SIG-M5 treated with dmso at 0.1 percent for 504 hours (cell line): ENCODE results near the gene TBL1XR1.

Source experiments
- DNase-seq: peaks from one replicate; lab custom pipeline; 2025; ENCODE audit not compliant: unreplicated experiment; lab: John Stamatoyannopoulos, UW

TBL1XR1 gene

GRCh38 chr3:177110895-177111294 lies 86.4 kb downstream of the TBL1XR1 start:
- DNase-seq: no peak

- DNase-seq: no peak
Observed at GRCh38 chr3:177110386-177110785, 86.9 kb downstream of the TBL1XR1 start.

DNA sequence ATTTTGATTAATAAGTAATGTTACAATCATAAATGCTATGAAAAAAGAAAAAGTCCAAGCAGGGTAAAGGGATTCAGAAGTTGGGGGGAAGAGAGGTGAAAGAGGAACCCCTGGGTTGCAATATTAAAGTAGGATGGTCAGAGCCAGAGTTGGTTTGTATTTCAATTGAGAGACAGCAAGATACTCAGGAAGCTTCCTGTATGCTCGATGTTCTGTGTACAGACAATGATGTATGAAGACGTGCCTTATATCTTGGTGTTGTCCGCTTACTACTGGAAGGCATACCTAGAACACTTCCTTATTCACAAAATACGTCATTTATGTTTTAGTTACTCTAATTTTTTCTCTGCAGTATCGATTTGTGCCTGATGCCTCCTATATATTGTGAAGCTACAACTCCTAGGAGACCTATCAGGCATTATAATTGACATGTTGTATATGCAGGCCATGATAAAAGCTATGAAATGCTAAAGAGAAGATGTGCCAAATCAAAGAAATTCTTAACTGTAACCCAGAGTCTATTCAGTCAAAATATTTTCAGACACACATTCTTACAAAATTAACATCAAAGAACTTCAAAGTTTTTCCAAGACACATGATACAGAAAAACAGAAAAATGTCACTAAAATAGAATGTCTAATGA lies 87.5 kb downstream of the TBL1XR1 start:
- DNase-seq: no peak

DNA sequence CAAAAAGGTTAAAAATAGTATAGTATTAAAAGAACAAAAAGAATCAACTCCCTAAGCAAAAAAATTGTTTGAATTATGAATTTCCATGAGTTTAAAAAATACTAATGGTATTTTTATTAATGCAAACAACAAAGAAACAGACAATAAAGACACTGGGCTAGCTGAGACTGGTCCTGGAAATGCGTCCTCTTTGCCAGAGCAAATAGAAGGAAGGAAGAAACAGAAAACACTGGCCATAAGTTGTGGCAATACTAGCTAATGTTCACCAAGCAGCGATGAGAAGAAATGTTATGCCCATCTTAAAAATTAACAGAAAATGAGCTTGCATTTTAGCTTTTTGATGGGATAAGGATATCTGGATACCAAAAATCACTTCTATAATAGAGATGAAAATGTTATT lies 88.6 kb downstream of the TBL1XR1 start:
- DNase-seq: no peak

DNA sequence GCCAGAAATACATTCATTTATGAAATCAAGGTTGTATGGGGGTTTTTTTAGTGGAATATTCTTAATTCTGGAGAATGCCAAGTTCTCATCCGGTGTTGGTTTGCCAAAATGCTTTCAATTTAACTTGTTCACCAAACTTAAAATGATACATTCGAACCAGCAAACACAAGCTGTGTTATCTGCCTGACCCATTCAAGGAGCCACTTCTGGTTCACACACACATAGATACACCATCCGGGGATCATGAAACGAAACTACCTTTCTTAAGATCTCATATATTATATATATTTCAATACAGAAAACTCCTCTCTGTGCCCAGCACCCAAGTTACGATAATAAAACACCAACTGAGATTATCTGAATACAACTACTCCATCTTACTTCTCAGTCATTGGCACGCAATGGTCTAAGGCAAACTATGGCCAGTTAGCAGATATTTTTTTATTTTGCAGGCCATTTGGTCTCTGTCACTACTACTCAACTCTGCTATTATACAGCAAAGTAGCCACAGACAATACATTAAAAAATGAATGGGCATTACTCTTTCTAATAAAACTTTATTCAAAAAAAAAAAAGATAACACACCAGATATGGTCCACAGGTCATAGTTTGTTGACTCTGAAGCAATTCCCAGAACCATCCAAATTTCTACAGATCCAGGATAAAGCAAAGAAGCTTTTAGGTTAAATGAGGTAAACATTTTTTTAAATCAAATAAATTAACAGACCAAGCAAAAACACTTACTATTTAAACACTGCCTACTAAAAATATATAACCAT lies 89.6 kb downstream of the TBL1XR1 start:
- no peak for DNase-seq

DNA sequence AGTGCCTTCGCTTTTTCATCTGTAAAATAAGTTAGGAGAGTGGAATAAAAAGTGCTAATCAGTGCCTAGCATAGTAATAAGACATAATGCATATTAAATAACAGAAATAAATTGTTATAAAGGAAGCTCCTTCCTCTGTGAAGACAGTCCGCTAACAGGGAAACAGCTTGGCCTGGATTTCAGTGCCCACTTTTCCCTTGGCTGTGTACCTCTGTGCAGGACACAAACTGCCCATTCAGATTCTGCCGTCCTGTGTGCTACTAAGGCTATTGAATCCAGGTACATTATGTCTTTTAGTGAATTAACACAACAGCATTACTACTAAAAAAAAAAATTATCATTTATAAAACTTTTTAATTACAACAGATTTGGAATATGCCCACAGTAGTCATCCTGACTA lies 90.7 kb downstream of the TBL1XR1 start:
- DNase-seq: no peak

- DNase-seq: no peak
Observed at GRCh38 chr3:177106184-177106583, 91.1 kb downstream of the TBL1XR1 start.

DNA sequence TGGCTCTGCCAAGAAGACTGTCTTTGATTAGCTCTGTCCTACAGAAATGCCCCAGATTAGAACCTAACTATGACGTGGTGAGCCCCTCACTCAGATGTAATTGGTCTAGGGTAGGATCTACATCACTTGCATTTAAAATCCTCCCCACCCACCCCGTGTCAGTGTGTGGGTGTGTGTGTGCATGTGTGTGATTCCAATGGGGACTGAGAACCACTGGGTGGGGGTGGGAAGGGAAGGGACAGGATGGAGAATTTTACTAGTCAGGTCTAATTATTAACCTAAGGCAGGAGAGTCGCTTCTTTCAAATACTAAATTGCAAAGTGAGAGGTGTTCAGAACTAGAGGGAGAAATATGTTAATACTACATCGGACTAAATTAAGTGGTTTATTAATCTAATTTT lies 91.7 kb downstream of the TBL1XR1 start:
- no peak for DNase-seq

DNA sequence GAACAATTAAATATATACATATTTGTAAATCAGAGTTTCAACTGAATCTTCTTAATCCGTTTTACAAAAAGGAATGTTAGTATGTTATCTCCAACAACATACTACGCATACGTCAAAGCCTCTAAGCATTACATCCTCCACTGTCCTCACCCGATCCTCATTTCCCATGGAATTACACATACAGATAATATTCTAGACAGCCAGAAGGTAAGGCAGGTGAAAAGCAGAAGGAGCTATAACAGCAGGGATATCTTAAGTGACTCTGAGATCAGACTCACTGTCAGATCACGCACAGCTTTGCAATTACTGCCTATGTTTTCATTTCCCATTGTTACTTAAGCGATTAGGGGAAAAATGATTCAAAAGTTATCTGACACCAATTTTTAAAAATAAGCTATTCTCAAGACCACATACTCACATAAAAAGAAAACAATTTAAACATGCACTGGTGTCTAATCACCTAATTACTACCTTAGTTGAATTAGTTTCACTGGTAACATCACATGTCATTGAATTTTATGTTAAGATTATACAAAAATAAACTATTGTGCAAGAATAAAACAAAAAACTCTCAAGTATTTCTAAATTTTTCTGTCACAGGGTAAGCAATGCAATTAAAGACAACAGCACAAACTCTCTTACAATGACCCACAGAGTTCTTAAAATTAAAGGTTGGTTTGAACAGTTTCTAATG lies 92.8 kb downstream of the TBL1XR1 start:
- DNase-seq: no peak

DNA sequence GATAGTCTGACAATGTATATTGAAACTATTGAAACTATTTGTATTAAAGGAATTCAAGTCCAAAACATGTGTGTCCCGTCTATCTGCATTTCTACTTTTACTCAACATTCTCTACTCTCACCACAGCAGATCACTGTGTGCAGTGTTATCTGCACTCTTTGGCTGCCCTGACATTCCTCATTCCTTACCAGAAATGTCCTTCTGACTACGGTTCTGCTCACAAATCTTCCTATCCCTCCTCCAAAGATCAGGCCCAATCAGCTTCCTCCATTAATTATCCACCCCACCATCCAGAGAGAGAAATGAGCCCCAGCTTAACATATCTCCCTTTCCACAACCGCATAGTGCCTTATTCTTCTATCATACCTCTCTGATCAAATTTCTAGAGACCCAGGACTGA lies 94.7 kb downstream of the TBL1XR1 start:
- no peak for DNase-seq

GRCh38 chr3:177098551-177098950 lies 98.7 kb downstream of the TBL1XR1 start:
- DNase-seq: no peak

GRCh38 chr3:177096615-177097014 lies 100.7 kb downstream of the TBL1XR1 start:
- DNase-seq: no peak

DNA sequence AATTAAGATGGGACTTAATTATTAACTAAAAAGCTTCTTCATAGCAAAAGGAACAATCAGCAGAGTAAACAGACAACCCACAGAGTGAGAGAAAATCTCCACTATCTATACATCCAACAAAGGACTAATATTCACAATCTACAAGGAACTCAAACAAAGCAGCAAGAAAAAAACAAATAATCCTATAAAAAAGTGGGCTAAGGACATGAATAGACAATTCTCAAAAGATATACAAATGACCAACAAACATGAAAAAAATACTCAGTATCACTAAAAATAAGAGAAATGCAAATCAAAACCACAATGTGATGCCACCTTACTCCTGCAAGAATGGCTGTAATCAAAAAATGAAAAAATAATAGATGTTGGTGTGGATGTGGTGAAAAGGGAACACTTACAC lies 103.3 kb downstream of the TBL1XR1 start:
- no peak for DNase-seq

GRCh38 chr3:177089901-177090300 lies 107.4 kb downstream of the TBL1XR1 start:
- DNase-seq: no peak

DNA sequence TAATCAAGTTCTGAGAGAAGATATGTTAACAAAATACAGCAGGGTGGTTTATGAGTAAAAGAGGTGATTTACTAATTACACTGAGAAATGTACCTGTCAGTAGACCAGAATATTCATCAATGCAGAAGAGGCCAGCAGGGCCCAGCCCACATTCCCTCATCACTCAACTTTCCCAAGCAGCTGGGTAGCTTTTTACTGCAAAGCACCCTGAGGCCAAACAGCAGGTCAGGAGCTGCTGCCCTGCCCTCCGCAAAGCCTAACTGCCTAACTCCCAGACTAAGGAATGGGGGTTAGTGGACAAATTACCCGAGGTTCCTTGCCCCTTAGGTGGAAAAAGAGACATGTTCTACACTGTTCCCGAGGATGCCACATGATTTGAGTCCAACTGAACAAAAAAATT lies 108.2 kb downstream of the TBL1XR1 start:
- DNase-seq: no peak

- DNase-seq: peak; percentile 20
Observed at GRCh38 chr3:177085794-177086193, 111.5 kb downstream of the TBL1XR1 start.

DNA sequence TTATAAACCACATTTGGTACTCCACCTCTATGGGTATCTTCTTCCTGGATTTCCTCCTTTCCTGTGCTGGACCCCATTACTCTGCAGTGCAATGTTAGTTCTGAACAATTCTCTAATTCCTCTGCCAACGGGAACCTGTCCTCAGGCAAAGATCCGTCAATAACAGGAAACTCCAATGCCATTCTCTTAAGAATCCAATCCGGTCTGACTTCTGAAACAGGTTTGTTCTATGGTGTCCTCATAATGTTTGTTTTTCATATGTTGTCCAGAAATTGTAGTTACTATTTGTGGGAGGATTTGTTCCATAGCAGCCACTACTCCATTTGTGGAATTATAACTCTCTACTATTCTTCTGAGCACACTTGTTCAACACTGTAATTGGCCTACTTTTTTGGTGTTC lies 112.7 kb downstream of the TBL1XR1 start:
- no peak for DNase-seq

DNA sequence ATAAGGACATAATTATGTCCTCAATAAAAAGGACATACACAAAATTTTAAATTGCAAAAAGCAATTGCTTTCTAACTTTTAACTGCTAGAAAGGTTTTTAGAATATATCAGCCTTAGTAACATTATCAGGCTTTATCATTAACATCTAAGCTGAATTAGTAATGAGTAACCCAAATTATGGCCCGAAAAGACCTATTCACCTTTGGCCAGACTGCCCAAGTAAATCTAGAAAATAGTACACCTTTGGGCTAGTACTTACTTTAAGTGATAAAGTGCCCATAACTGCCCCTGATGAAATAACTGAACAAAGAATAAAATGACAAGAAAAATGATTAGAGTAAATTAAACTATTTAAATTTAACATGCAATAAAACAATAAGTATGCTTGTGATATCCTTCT lies 117.2 kb downstream of the TBL1XR1 start:
- no peak for DNase-seq

DNA sequence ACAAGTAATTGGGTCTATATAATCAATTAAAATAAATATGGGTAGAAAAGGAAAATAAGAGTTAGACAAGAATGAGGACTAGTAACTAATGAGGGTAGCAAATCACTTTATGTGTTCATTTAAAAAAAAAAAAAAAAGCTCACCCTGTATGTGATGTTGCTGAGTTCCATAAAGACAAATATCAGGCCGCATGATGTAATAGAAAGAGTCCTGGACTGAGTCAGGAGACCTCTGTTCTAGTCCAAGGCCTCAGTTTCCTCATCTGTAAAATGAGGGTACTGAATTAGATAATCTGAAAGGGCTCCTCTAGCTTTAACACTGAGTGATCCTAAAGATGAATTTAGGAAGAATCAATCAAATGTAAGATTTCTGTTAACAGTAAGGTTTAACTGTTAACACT lies 117.6 kb downstream of the TBL1XR1 start:
- no peak for DNase-seq

GRCh38 chr3:177071496-177072156 lies 125.7 kb downstream of the TBL1XR1 start:
- no peak for DNase-seq

GRCh38 chr3:177069514-177070329 lies 127.6 kb downstream of the TBL1XR1 start:
- no peak for DNase-seq
